Natural killer cell treated with Interleukin-12 subunit alpha and Interleukin-12 subunit beta and Interleukin-15 and Interleukin-18, amount 100 ng/mL, for 72 hours (primary cell): Measurements from ENCODE around the gene SRCIN1. TPM values are rescaled to one million over a fixed set of nuclear protein-coding genes. Genes with fewer than 3 reads are reported as not detected.
"Not testable (repeated sequence)": the region's sequence is repeated elsewhere in the genome, so short reads cannot be mapped to it uniquely, and the experiment has no call there.

Experiments
- ATAC-seq, 2 donors: fragments of 150-1000 bp; cut with Tn5 transposase in 1 of 2; sonication (Bioruptor Pico), chemical (Tn5 transposase) in 1 of 2; 2 replicates each; pipeline ENCODE4 v1.10.0; 2021
- DNase-seq: peaks from one replicate; pipeline ENCODE4 v3.0.0; 2022; ENCODE audit warnings: low spot score
- H3K27ac Mint-ChIP-seq, 2 donors: 1 replicate in 1 of 2; 2 replicates in 1 of 2; pipeline ENCODE4 v1.8.0; 2022; ENCODE audit warnings: mixed read lengths in 2 of 2, mild to moderate bottlenecking in 1 of 2, moderate library complexity in 1 of 2
- H3K27me3 Mint-ChIP-seq, 2 donors: 1 replicate in 1 of 2; 2 replicates in 1 of 2; pipeline ENCODE4 v1.8.0; 2022; ENCODE audit warnings: mixed read lengths in 2 of 2
- H3K36me3 Mint-ChIP-seq: one replicate; pipeline ENCODE4 v1.8.0; 2022; ENCODE audit warnings: mixed read lengths
- H3K4me1 Mint-ChIP-seq, 2 donors: 1 replicate in 1 of 2; 2 replicates in 1 of 2; pipeline ENCODE4 v1.8.0; 2022; ENCODE audit warnings: low read depth in 2 of 2, mixed read lengths in 2 of 2, mild to moderate bottlenecking in 1 of 2
- H3K4me3 Mint-ChIP-seq: one replicate; pipeline ENCODE4 v1.8.0; 2022; ENCODE audit warnings: mixed read lengths
- H3K9me3 Mint-ChIP-seq: 2 replicates; pipeline ENCODE4 v1.8.0; 2022; ENCODE audit warnings: mixed read lengths
- total RNA-seq, 2 donors: library from RNA; stranded (reverse); gene quantifications; one replicate each; pipeline ENCODE4 v1.2.3, GENCODE V29; 2022

Gene SRCIN1
- total RNA-seq, 2 donors from 2014 or later = 0.05 to 0.28 TPM

DNA sequence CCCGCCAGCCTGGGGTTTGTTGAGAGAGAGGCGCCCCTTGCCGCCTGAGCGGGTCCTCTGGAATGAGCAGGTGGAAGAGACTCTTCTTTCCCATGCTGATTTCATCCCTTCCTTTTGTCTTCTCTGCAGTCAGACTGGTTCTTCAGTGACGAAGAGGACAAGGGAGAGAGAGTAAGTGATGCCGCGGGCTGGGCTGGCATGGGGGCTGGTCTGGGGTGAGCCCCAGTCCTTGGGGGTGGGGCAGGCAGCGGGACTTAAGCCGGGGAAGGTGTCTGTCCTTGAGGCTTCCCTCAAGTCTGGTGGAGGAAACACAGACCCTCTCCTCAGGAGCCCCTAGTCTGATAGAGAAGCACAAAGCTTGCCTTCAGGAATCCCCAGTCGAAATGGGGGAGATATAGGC lies 108.1 kb downstream of the SRCIN1 start:
- not testable (repeated sequence) for H3K27me3 Mint-ChIP-seq, DNase-seq, H3K36me3 Mint-ChIP-seq, H3K4me1 Mint-ChIP-seq, H3K4me3 Mint-ChIP-seq, ATAC-seq, H3K27ac Mint-ChIP-seq, H3K9me3 Mint-ChIP-seq

- not testable (repeated sequence) for ATAC-seq, H3K27me3 Mint-ChIP-seq, H3K36me3 Mint-ChIP-seq, DNase-seq, H3K27ac Mint-ChIP-seq, H3K4me1 Mint-ChIP-seq, H3K9me3 Mint-ChIP-seq, H3K4me3 Mint-ChIP-seq
Measured at GRCh38 chr17:38494152-38494551, 111.6 kb downstream of the SRCIN1 start.

GRCh38 chr17:38492067-38493040 lies 113.4 kb downstream of the SRCIN1 start:
- H3K27me3 Mint-ChIP-seq, H3K36me3 Mint-ChIP-seq, H3K4me1 Mint-ChIP-seq, H3K27ac Mint-ChIP-seq, H3K9me3 Mint-ChIP-seq, H3K4me3 Mint-ChIP-seq: not testable (repeated sequence)
- DNase-seq (peak; percentile 89), ATAC-seq (peak; percentile 71 to 73)

- ATAC-seq = not testable (repeated sequence)
Measured at GRCh38 chr17:38491346-38492066, 114.2 kb downstream of the SRCIN1 start.

GRCh38 chr17:38489774-38490173 lies 116.0 kb downstream of the SRCIN1 start:
- not testable (repeated sequence) for DNase-seq, H3K4me3 Mint-ChIP-seq, H3K27me3 Mint-ChIP-seq, H3K36me3 Mint-ChIP-seq, H3K9me3 Mint-ChIP-seq, ATAC-seq, H3K27ac Mint-ChIP-seq
- H3K4me1 Mint-ChIP-seq = peaks cover 10% of the 10 kb centered on the region in 2 donors

More at GRCh38 chr17:38491346-38492066, 114.2 kb downstream of the SRCIN1 start:
- not testable (repeated sequence) for H3K36me3 Mint-ChIP-seq, H3K4me1 Mint-ChIP-seq, DNase-seq, H3K9me3 Mint-ChIP-seq, H3K27me3 Mint-ChIP-seq, H3K27ac Mint-ChIP-seq, H3K4me3 Mint-ChIP-seq

GRCh38 chr17:38485681-38486298 lies 120.0 kb downstream of the SRCIN1 start:
- ATAC-seq = peak; percentile 94 to 98
- peak overlapping the region; percentile 68 for H3K4me3 Mint-ChIP-seq
- H3K36me3 Mint-ChIP-seq, H3K9me3 Mint-ChIP-seq, H3K27me3 Mint-ChIP-seq: not testable (repeated sequence)
- DNase-seq = peak; percentile 84
- H3K27ac Mint-ChIP-seq = peak overlapping the region; percentile 23 to 59
- H3K4me1 Mint-ChIP-seq = peaks cover 13 to 19% of the 10 kb centered on the region in 2 donors

DNA sequence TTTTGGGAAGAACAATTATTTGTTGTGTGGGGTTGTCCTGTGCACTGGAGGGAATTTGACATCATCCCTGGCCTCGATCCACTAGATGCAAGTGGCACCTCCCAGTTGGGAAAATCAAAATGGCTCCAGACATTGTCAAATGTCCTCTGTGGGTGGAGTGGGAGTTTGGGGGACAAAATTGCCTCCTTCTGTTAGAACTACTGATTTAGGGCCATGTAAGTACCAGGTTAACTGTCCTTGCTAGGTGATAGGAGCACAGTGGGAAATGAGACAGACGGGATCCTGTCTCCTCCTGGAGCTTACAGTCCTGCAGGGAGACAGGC lies 120.6 kb downstream of the SRCIN1 start:
- Mint-ChIP-seq H3K27me3 (peaks cover 0 to 6% of the 10 kb centered on the region in 2 donors), H3K27ac (peak overlapping the region; percentile 23 to 59), H3K36me3 (no peaks in the 10 kb centered on the region), H3K4me3 (peak overlapping the region; percentile 68), H3K9me3 (no peaks in the 10 kb centered on the region), H3K4me1 (peaks cover 13 to 19% of the 10 kb centered on the region in 2 donors)
- ATAC-seq (no peak), DNase-seq (no peak)

DNA sequence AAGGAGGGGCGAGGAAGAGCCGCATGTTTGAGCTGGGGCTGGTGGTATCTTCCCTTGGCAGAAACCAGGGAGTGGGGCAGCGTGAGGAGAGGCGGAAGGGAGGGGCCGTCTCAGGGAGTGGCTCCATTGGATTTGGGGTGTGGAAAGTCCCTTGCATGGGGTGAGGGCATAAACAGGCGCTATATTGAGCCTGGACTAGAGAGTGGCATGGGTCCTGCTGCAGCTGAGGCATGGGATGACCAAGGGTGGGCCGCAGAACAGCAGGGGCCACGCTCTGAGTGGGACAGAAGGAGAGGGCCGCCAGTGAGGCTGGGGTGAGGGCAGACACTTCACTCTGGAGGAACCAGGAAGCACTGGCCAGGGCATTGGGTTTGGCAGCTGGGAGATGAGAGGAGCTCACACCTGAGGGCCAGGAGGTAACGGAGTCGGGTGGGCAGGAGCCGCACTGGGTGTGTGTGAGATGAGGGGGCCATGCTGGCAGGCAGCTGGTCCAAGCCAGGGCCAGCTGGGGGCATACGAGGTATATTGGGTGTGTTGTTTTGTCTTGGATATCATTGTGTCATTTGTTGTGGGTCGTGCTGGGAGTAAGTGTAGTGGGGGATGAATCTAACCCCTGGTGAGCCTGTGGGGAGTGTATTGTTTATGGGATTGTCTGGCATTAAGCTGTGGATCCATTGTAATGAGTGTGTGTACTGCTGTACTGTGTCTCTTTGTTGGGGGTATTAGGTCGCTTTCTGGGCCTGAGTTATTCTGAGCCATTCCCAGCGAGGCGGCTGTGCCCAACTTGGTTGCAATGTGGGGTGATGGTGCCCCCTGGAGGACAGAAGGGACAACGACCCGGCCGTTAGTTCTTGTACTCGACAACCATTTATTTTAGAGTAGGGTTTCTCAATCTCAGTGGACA lies 121.3 kb downstream of the SRCIN1 start:
- not testable (repeated sequence) for H3K27me3 Mint-ChIP-seq

DNA sequence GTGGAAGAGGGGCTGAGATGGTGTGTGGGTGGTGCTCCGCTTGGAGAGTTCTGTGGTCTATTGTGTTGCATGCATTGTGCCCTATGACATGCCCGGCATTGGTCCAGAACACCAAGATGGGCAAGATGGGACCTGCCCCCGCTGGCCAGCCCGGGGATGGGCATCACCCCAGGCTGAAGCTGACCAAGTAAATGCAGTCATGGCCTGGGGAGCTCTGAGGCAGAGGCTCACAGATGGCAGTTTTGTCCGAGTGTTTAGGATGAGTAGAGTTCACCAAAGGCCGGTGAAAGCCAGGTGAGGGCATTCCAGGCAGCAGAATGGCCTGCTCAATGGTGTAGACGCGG lies 123.1 kb downstream of the SRCIN1 start:
- not testable (repeated sequence) for H3K27me3 Mint-ChIP-seq, H3K36me3 Mint-ChIP-seq, H3K9me3 Mint-ChIP-seq, H3K27ac Mint-ChIP-seq, ATAC-seq, H3K4me3 Mint-ChIP-seq, DNase-seq
- H3K4me1 Mint-ChIP-seq = peaks cover 13 to 19% of the 10 kb centered on the region in 2 donors

More for the DNA sequence above, 121.3 kb downstream of the SRCIN1 start:
- not testable (repeated sequence) for H3K36me3 Mint-ChIP-seq, H3K9me3 Mint-ChIP-seq
- DNase-seq (peak; percentile 71), ATAC-seq (peak; percentile 60 to 64)
- Mint-ChIP-seq H3K4me1 (peaks cover 13 to 19% of the 10 kb centered on the region in 2 donors), H3K27ac (peak overlapping the region; percentile 23 to 59), H3K4me3 (peak overlapping the region; percentile 68)

DNA sequence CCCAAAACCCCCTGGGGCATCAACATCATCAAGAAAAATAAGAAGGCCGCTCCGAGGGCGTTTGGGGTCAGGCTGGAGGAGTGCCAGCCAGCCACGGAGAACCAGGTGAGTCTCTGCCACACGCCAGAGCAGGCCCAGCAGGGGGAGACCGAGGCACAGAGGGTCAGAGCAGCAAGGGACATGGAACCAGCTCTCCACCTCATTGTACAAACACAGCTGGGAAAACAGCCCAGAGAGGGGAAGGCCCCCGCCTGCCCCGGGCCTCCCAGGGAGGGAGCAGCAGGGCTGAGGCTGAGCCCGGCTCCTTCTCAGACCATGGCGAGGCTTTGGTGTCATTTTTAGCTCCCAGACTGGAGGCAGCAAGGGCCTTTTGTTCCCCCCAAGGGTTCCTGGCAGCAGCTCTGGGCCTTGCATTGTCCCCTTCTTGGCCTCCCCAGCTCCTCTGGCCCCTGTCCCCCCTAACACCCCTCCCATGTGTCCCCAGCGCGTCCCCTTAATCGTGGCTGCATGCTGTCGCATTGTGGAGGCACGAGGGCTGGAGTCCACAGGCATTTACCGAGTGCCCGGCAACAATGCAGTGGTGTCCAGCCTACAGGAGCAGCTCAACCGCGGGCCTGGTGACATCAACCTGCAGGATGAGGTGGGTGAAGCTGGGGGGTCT lies 123.6 kb downstream of the SRCIN1 start:
- H3K4me3 Mint-ChIP-seq, DNase-seq, H3K27ac Mint-ChIP-seq, H3K36me3 Mint-ChIP-seq, H3K9me3 Mint-ChIP-seq, H3K27me3 Mint-ChIP-seq, ATAC-seq: not testable (repeated sequence)
- H3K4me1 Mint-ChIP-seq = peaks cover 13 to 19% of the 10 kb centered on the region in 2 donors
